DMS 273 treated with DMSO at 0.1 percent for 48 hours (cell line): ENCODE results near the gene MON1B.

Experiments
- DNase-seq: peaks from one replicate; lab custom pipeline; 2025; lab: John Stamatoyannopoulos, UW

Gene MON1B

DNA sequence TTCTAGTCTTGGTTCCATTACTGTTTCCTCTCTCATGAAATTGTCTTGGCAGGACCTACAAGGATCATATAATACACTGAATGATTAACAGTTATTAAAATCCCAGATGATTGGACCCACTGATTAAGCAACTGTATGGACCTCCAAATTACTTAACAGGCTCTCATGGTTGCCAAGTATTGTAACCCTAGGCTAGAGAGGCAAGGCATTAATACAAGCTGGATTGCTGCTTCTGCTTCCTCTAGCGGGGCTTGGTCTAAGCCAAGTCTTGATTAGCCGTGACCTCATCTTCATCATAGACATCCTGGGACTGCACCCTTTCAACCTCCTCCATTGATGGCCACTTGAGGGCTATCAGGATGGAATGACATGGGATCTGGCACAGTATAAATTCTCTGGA is 55.2 kb downstream of the MON1B start:
- DNase-seq, result no peak

- DNase-seq, result no peak
Observed at GRCh38 chr16:77250400-77250799, 59.4 kb downstream of the MON1B start.
